Astrocyte of the spinal cord (primary cell): ENCODE data around the gene RCVRN.
"Not testable (repeated sequence)": the region's sequence is repeated elsewhere in the genome, so short reads cannot be mapped to it uniquely, and the experiment has no call there.

Experiments used
- DNase-seq: peaks from one replicate; pipeline ENCODE4 v3.0.0; 2011; ENCODE audit warnings: low read depth, low spot score
- H3K4me3 ChIP-seq: 2 replicates; pipeline ENCODE4 v1.5.1; 2011; ENCODE audit warnings: low read depth, mild to moderate bottlenecking, low read length, moderate library complexity
- CTCF ChIP-seq: IDR thresholded peaks from 2 replicates; pipeline ENCODE4 v1.5.1; 2012; ENCODE audit warnings: low read depth, mild to moderate bottlenecking, low read length, inconsistent platforms
- in situ Hi-C: cut with HindIII; loops from 2 replicates; pipeline ENCODE4 v1.10.0; 2017; ENCODE audit warnings: low sequenced_read_pairs

Gene RCVRN

GRCh38 chr17:9926150-9926804 is 21.2 kb upstream of the RCVRN start:
- no peak for TF ChIP-seq CTCF
- DNase-seq = no peak
- in situ Hi-C loops = no loop called here
- no peak overlapping the region for H3K4me3 ChIP-seq

- DNase-seq = no peak
- no peak for TF ChIP-seq CTCF
- in situ Hi-C loops = no loop called here
- H3K4me3 ChIP-seq = no peak overlapping the region
Measured at GRCh38 chr17:9925457-9925856, 20.4 kb upstream of the RCVRN start.

- no peak overlapping the region for H3K4me3 ChIP-seq
- in situ Hi-C loops = no loop called here
- DNase-seq = peak; percentile 75
- peak; percentile 76 for TF ChIP-seq CTCF
Measured at GRCh38 chr17:9924735-9925191, 19.7 kb upstream of the RCVRN start.

GRCh38 chr17:9922012-9922848 is 17.2 kb upstream of the RCVRN start:
- no peak for TF ChIP-seq CTCF
- in situ Hi-C loops = no loop called here
- no peak overlapping the region for H3K4me3 ChIP-seq
- DNase-seq = no peak

DNA sequence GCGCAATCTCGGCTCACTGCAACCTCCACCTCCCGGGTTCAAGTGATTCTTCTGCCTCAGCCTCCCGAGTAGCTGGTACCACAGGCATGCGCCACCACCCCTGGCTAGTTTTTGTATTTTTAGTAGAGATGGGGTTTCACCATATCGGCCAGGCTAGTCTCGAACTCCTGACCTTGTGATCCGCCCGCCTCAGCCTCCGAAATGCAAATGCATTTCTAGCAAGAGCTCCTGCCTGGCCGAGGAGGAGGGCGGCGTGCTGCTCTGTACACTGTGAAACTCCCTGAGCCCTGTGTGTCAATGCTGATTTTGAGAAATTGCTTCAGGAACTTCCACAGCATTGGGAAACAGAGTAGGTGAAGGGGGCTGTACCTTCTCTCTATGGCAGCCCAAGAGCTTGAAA is 16.1 kb upstream of the RCVRN start:
- in situ Hi-C loops, DNase-seq, H3K4me3 ChIP-seq: not testable (repeated sequence)

DNA sequence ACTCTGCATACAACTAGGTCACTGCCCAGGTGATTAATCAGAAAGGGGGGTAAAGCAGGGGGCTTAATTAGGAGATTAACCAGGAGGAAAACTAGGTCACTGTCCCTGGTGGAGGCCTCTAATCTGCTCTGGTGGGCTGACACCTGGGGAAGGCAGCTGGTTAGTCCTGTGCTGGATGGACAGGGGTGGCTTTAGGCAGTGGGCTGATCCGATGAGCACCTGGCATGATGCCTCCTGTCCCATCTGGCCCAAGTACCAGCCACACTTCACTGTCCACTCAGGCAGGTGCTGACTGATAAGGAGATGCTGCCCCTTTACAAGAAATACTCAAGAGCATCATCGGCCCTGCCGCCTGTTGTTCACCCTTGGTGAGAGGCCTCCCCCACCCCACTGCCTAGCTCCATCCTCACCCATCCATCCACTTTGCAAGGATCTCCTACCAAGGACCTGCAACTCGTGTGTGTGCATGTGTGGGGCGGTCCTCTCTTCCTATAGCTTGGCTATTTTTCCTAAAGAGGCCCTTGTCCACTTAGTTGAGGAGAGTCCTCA is 13.8 kb upstream of the RCVRN start:
- TF ChIP-seq CTCF = no peak
- no peak for DNase-seq
- H3K4me3 ChIP-seq = no peak overlapping the region
- in situ Hi-C loops = no loop called here

GRCh38 chr17:9918352-9918751 is 13.3 kb upstream of the RCVRN start:
- H3K4me3 ChIP-seq = no peak overlapping the region
- DNase-seq = no peak
- no peak for TF ChIP-seq CTCF
- in situ Hi-C loops = no loop called here
